Measurements from ENCODE around the gene RNFT2.
"Not testable (repeated sequence)": the region's sequence is repeated elsewhere in the genome, so short reads cannot be mapped to it uniquely, and the experiment has no call there.

Gene RNFT2

GRCh38 chr12:116710370-116711150 lies 27.6 kb upstream of the RNFT2 start:
- DNase-seq, result no peak

- no peak for DNase-seq
These were observed 25.4 kb upstream of the RNFT2 start for GRCh38 chr12:116712458-116713303.

GRCh38 chr12:116713527-116713926 lies 24.6 kb upstream of the RNFT2 start:
- no peak for DNase-seq

- no peak for DNase-seq
These were observed 23.9 kb upstream of the RNFT2 start for GRCh38 chr12:116714175-116714574.

- no peak for DNase-seq
These were observed 20.4 kb upstream of the RNFT2 start for GRCh38 chr12:116717466-116718437.

- no peak for DNase-seq
These were observed 19.3 kb upstream of the RNFT2 start for GRCh38 chr12:116718655-116719454.

GRCh38 chr12:116719731-116720528 lies 18.2 kb upstream of the RNFT2 start:
- no peak for DNase-seq

GRCh38 chr12:116722245-116722644 lies 15.9 kb upstream of the RNFT2 start:
- no peak for DNase-seq

GRCh38 chr12:116726694-116727093 lies 11.4 kb upstream of the RNFT2 start:
- DNase-seq, result no peak

- no peak for DNase-seq
These were observed 10.9 kb upstream of the RNFT2 start for GRCh38 chr12:116727261-116727660.

GRCh38 chr12:116727891-116728290 lies 10.2 kb upstream of the RNFT2 start:
- DNase-seq, result no peak

GRCh38 chr12:116731801-116732200 lies 6.3 kb upstream of the RNFT2 start:
- no peak for DNase-seq

- no peak for DNase-seq
These were observed 3.9 kb upstream of the RNFT2 start for GRCh38 chr12:116734156-116734768.

- no peak for DNase-seq
These were observed 3.0 kb upstream of the RNFT2 start for GRCh38 chr12:116735084-116735483.

- no peak for DNase-seq
These were observed 2.0 kb upstream of the RNFT2 start for GRCh38 chr12:116735951-116736599.

GRCh38 chr12:116736962-116737773 lies 947 bp upstream of the RNFT2 start:
- no peak for DNase-seq

- no peak for DNase-seq
These were observed 1.3 kb downstream of the RNFT2 start for GRCh38 chr12:116739381-116739887.

- not testable (repeated sequence) for DNase-seq
These were observed 4.7 kb downstream of the RNFT2 start for GRCh38 chr12:116742787-116743186.

- DNase-seq, result no peak
These were observed 6.7 kb downstream of the RNFT2 start for GRCh38 chr12:116744766-116745165.
